CD4-positive, alpha-beta T cell treated with Interleukin-15 for 1 hour (primary cell): Measurements from ENCODE around the gene RNF186.
"Not testable (repeated sequence)": the region's sequence is repeated elsewhere in the genome, so short reads cannot be mapped to it uniquely, and the experiment has no call there.

Experiments used
- DNase-seq: peaks from one replicate; pipeline ENCODE4 v3.0.0-alpha.2; 2020

The RNF186 gene

GRCh38 chr1:19792237-19793002, 22.7 kb downstream of the RNF186 start:
- DNase-seq = no peak

- DNase-seq = not testable (repeated sequence)
Observed at GRCh38 chr1:19790061-19790975, 24.8 kb downstream of the RNF186 start.

- no peak for DNase-seq
Observed at GRCh38 chr1:19786988-19787423, 28.1 kb downstream of the RNF186 start.

- DNase-seq = no peak
Observed at GRCh38 chr1:19785660-19786059, 29.4 kb downstream of the RNF186 start.

- no peak for DNase-seq
Observed at GRCh38 chr1:19780267-19780877, 34.7 kb downstream of the RNF186 start.

GRCh38 chr1:19776933-19777332, 38.1 kb downstream of the RNF186 start:
- DNase-seq = no peak

- no peak for DNase-seq
Observed at GRCh38 chr1:19776287-19776686, 38.8 kb downstream of the RNF186 start.

- DNase-seq = no peak
Observed at GRCh38 chr1:19775831-19776230, 39.3 kb downstream of the RNF186 start.

- DNase-seq = no peak
Observed at GRCh38 chr1:19775317-19775716, 39.8 kb downstream of the RNF186 start.

- no peak for DNase-seq
Observed at GRCh38 chr1:19774180-19774785, 40.8 kb downstream of the RNF186 start.

- no peak for DNase-seq
Observed at GRCh38 chr1:19773485-19773884, 41.6 kb downstream of the RNF186 start.

- DNase-seq = no peak
Observed at GRCh38 chr1:19772053-19772452, 43.0 kb downstream of the RNF186 start.

GRCh38 chr1:19771350-19771749, 43.7 kb downstream of the RNF186 start:
- DNase-seq = no peak

GRCh38 chr1:19770436-19771190, 44.5 kb downstream of the RNF186 start:
- DNase-seq = no peak

- no peak for DNase-seq
Observed at GRCh38 chr1:19769211-19769932, 45.7 kb downstream of the RNF186 start.

- DNase-seq = no peak
Observed at GRCh38 chr1:19768353-19769210, 46.5 kb downstream of the RNF186 start.

- no peak for DNase-seq
Observed at GRCh38 chr1:19765623-19766022, 49.5 kb downstream of the RNF186 start.

GRCh38 chr1:19764848-19765247, 50.2 kb downstream of the RNF186 start:
- DNase-seq = no peak
